Gastroesophageal sphincter (tissue), 4 donors: Measurements from ENCODE around the gene ACAD11. TPM values are rescaled to one million over a fixed set of nuclear protein-coding genes. Genes with fewer than 3 reads are reported as not detected.

Experiments
- ATAC-seq: fragments of 150-250 bp; one replicate; pipeline ENCODE4 v1.9.1; 2016; ENCODE audit warnings: mild to moderate bottlenecking, moderate library complexity
- H3K27ac ChIP-seq, 4 donors: fragments of 200-600 bp; sonication (generic) in 3 of 4; 1 replicate in 3 of 4; 2 replicates in 1 of 4; pipeline ENCODE4 v1.5.1; 2016 to 2019
- H3K27me3 ChIP-seq: fragments of 200-600 bp; sonication (generic); one replicate; pipeline ENCODE4 v1.5.1; 2019
- H3K36me3 ChIP-seq, 2 donors: fragments of 200-600 bp; sonication (generic); one replicate each; pipeline ENCODE4 v1.5.1; 2019; ENCODE audit warnings: control low read depth in 1 of 2
- H3K4me1 ChIP-seq, 3 donors: fragments of 200-600 bp; sonication (generic); 1 replicate in 2 of 3; 2 replicates in 1 of 3; pipeline ENCODE4 v1.5.1; 2016 to 2019; ENCODE audit warnings: control low read depth in 2 of 3
- H3K4me3 ChIP-seq, 2 donors: fragments of 200-600 bp; sonication (generic); one replicate each; pipeline ENCODE4 v1.5.1; 2019; ENCODE audit warnings: mild to moderate bottlenecking in 1 of 2, moderate library complexity in 1 of 2
- H3K9me3 ChIP-seq, 3 donors: fragments of 200-600 bp; sonication (generic); one replicate each; pipeline ENCODE4 v1.5.1; 2017 to 2019; ENCODE audit warnings: control low read depth in 2 of 3
- EP300 ChIP-seq: sonication (generic); formaldehyde crosslinking; IDR thresholded peaks from one replicate; pipeline ENCODE4 v1.6.1; 2017; ENCODE audit warnings: antibody characterized with exemption, mild to moderate bottlenecking
- POLR2A ChIP-seq, 2 donors: fragments of 450-650 bp; IDR thresholded peaks; one replicate each; pipeline ENCODE4 v1.6.1; 2017; ENCODE audit warnings: antibody characterized with exemption in 2 of 2, mild to moderate bottlenecking in 2 of 2, moderate library complexity in 1 of 2
- POLR2AphosphoS5 ChIP-seq: sonication (generic); formaldehyde crosslinking; IDR thresholded peaks from one replicate; pipeline ENCODE4 v1.6.1; 2017; ENCODE audit warnings: antibody characterized with exemption
- WGBS, 2 donors: methylation state at CpG; one replicate each; pipeline ENCODE4 v1.1.5; 2018; ENCODE audit warnings: low coverage in 1 of 2; 5-methylcytosine and 5-hydroxymethylcytosine counted together
- total RNA-seq, 4 donors: library from RNA; depleted of rRNA; stranded (reverse); fragments of >200 nt; gene quantifications; one replicate each; pipeline ENCODE4 v1.1.0, GENCODE V29; 2016
- TF ChIP-seq, protein P1 (sequence below), 4 experiments: fragments of 200-600 bp in 2 of 4; fragments of 450-650 bp in 2 of 4; sonication (generic) in 1 of 4; IDR thresholded peaks; one replicate each; pipeline ENCODE4 v1.5.1; 2017 to 2019; ENCODE audit warnings: antibody characterized with exemption in 4 of 4, mild to moderate bottlenecking in 2 of 4, moderate library complexity in 2 of 4

The ACAD11 gene
- total RNA-seq, 4 donors from 2014 or later: 9.7 to 44.2 (median 21.1) TPM

DNA sequence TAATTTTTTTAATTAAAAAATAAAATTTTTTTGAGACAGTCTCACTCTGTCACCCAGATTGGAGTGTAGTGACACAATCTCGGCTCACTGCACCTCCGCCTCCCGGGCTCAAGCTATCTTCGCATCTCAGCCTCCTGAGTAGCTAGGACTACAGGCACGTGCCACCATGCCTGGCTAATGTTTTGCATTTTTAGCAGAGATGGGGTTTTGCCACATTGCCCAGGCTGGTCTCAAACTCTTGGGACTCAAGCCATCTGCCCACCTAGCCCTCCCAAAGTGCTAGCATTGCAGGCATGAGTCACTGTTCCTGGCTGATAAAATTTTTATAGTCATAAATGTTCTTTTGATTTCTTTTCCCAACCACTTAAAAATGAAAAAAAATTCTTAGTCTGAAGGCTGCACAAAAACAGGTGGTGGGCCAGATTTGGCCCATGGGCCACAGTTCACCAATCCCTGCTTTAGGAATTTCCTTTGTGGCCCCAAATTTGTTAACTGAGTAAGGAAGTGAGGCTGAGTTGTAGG, 9.7 kb upstream of the ACAD11 start:
- no peak overlapping the region for H3K27ac ChIP-seq
- no peaks in the 10 kb centered on the region for H3K9me3 ChIP-seq
- no peak overlapping the region for H3K4me3 ChIP-seq
- 67 to 86% methylated on average over 1 to 5 of the region's 5 CpGs for WGBS, 2 donors
- H3K4me1 ChIP-seq: peaks cover 0 to 8% (median 0%) of the 10 kb centered on the region in 3 donors
- TF ChIP-seq EP300: no peak
- TF ChIP-seq POLR2AphosphoS5: no peak
- TF ChIP-seq, protein P1, sequence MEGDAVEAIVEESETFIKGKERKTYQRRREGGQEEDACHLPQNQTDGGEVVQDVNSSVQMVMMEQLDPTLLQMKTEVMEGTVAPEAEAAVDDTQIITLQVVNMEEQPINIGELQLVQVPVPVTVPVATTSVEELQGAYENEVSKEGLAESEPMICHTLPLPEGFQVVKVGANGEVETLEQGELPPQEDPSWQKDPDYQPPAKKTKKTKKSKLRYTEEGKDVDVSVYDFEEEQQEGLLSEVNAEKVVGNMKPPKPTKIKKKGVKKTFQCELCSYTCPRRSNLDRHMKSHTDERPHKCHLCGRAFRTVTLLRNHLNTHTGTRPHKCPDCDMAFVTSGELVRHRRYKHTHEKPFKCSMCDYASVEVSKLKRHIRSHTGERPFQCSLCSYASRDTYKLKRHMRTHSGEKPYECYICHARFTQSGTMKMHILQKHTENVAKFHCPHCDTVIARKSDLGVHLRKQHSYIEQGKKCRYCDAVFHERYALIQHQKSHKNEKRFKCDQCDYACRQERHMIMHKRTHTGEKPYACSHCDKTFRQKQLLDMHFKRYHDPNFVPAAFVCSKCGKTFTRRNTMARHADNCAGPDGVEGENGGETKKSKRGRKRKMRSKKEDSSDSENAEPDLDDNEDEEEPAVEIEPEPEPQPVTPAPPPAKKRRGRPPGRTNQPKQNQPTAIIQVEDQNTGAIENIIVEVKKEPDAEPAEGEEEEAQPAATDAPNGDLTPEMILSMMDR (IDR thresholded peaks at IDR 0.05): no peak
- no peak for TF ChIP-seq POLR2A (IDR thresholded peaks at IDR 0.05)
- H3K36me3 ChIP-seq: peaks cover 8 to 56% of the 10 kb centered on the region in 2 donors
- no peaks in the 10 kb centered on the region for H3K27me3 ChIP-seq
- ATAC-seq: no peak

DNA sequence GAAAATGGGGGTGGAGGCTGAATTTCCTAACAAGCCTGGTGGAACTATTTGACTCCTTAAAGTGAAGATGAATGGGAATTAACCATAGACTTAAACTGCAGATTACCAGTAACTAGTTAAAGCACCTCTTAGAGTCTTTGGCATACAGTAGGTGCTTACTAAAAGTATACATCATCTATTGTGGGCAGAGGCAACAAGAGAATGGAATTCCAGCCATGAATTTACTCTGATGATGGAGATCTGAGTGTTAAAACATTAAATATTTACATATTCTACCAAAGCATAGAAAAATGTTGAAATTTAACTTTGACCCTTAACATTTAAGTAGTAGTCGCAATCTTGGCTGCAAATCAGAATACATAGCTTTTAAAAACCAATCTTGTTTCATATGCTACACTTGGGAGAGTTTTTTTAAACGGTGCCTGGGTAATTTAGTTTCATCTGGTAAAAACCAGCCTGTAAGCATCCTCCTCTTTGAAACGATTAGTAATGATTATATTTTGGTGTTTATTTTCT, 5.7 kb upstream of the ACAD11 start:
- no peak for ATAC-seq
- no peak overlapping the region for H3K27ac ChIP-seq
- peaks cover 4 to 31% (median 9%) of the 10 kb centered on the region in 3 donors for H3K4me1 ChIP-seq
- H3K9me3 ChIP-seq: no peaks in the 10 kb centered on the region
- no peak overlapping the region for H3K4me3 ChIP-seq
- H3K27me3 ChIP-seq: no peaks in the 10 kb centered on the region
- 14 to 41% methylated on average over 3 of the region's 3 CpGs for WGBS, 2 donors
- H3K36me3 ChIP-seq: peaks cover 0 to 22% of the 10 kb centered on the region in 2 donors
- TF ChIP-seq POLR2A (IDR thresholded peaks at IDR 0.05) (no peak), EP300 (no peak), POLR2AphosphoS5 (no peak)
- TF ChIP-seq, protein P1 (IDR thresholded peaks at IDR 0.05): no peak

DNA sequence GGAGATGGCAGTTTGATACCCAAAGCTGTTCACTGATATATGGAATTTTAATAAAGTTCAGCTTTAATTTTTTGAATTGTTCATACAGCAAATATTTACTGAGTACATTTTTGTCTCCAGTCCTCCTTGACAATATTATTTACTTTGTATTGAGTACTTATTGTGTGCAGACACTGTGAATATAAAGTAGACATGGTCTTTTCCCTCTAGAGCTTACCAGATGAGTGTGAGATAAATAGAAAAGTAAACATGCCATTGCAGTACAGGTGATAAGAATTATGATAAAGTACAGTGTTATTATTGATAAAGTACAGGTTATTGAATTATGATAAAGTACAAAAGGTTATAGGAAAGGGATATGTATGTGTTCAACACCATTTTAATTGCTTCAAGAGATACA, 2.6 kb upstream of the ACAD11 start:
- no peak overlapping the region for H3K4me3 ChIP-seq
- no peak overlapping the region for H3K27ac ChIP-seq
- H3K27me3 ChIP-seq: no peaks in the 10 kb centered on the region
- ATAC-seq: no peak
- TF ChIP-seq POLR2A (IDR thresholded peaks at IDR 0.05): no peak
- TF ChIP-seq, protein P1 (IDR thresholded peaks at IDR 0.05): no peak
- no peak for TF ChIP-seq EP300
- TF ChIP-seq POLR2AphosphoS5: no peak
- H3K4me1 ChIP-seq: peaks cover 4 to 48% (median 15%) of the 10 kb centered on the region in 3 donors
- H3K36me3 ChIP-seq: peaks cover 0 to 8% of the 10 kb centered on the region in 2 donors
- H3K9me3 ChIP-seq: no peaks in the 10 kb centered on the region

DNA sequence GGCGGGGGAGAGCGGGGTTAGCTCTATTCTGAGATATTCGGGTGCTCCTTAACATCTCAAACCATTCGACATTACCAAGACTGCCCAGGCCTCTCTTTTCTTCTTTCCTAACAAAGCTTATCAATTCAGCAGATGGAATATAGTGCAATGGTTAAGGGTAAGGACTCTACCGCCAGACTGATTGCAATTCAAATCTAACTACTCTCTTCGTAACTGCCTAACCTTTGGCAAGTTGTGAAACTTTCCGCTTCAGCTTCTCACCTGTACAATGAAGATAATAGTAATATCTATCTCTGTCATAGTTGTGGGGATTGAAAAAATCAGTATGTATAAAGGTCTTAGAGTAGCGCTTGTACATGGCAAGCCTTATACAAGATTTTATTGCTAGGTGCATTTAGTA, 1.5 kb upstream of the ACAD11 start:
- peak overlapping the region in 3 of 4 donors; percentile 95 to 96 (median 96) for H3K27ac ChIP-seq
- H3K4me1 ChIP-seq: peaks cover 4 to 48% (median 15%) of the 10 kb centered on the region in 3 donors
- TF ChIP-seq EP300: no peak
- TF ChIP-seq, protein P1 (IDR thresholded peaks at IDR 0.05): no peak
- no peak for TF ChIP-seq POLR2AphosphoS5
- no peak for TF ChIP-seq POLR2A (IDR thresholded peaks at IDR 0.05)
- H3K4me3 ChIP-seq: peak overlapping the region; percentile 78 to 92
- ATAC-seq: no peak
- H3K27me3 ChIP-seq: no peaks in the 10 kb centered on the region
- no peaks in the 10 kb centered on the region for H3K36me3 ChIP-seq
- 6 to 12% methylated on average over 8 of the region's 8 CpGs for WGBS, 2 donors
- no peaks in the 10 kb centered on the region for H3K9me3 ChIP-seq

DNA sequence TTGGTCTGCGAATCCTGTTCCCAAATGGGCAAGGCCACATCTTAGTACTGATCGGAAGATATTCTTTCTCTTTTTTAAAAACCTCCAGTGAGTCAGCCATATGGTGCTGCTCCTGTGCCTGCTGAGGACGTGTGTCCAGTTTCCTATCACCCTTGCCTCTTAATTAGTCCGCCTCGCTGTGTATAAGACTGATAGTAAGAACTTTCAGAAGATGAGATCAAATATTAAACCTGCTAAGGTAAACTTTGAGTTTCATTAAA, 1.1 kb upstream of the ACAD11 start:
- peak overlapping the region; percentile 73 to 96 (median 96) for H3K27ac ChIP-seq
- ATAC-seq: peak; percentile 4
- H3K4me3 ChIP-seq: peak overlapping the region; percentile 78 to 92
- H3K4me1 ChIP-seq: peaks cover 4 to 47% (median 15%) of the 10 kb centered on the region in 3 donors
- H3K9me3 ChIP-seq: no peaks in the 10 kb centered on the region
- no peaks in the 10 kb centered on the region for H3K36me3 ChIP-seq
- TF ChIP-seq EP300 (no peak), POLR2AphosphoS5 (no peak), POLR2A (IDR thresholded peaks at IDR 0.05) (no peak)
- TF ChIP-seq, protein P1 (IDR thresholded peaks at IDR 0.05): no peak
- no peaks in the 10 kb centered on the region for H3K27me3 ChIP-seq
- 0% methylated on average over 5 of the region's 5 CpGs; no CpG with 5 or more reads in 1 of the 2 donors for WGBS, 2 donors
